Endothelial cell of hepatic sinusoid (primary cell): ENCODE results near the gene MON2.
"Not testable (repeated sequence)": the region's sequence is repeated elsewhere in the genome, so short reads cannot be mapped to it uniquely, and the experiment has no call there.

Experiments
- in situ Hi-C: cut with HindIII; loops from 2 replicates; pipeline ENCODE4 v1.10.0; 2017; ENCODE audit warnings: low sequenced_read_pairs

MON2 gene

DNA sequence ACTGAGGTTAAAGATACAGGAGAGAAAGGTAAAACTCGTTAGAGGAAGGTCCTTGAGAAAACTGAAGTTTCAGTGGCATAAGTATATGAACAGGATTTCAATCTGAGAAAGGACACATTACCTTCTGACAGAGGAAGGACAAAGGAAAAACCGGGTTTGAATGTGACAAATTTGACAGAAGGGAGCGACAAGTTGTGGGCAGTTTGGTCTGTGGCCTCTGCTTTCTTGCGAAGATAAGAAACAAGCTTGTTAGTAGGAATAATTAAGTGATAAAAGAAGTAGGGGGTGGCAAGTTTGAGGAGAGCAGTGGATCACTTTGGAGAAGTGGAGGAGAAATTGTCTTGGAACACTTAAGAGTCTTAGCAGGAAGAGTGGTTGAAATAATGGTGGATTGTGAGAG, 5.1 kb downstream of the MON2 start:
- in situ Hi-C loops, result no loop called here

DNA sequence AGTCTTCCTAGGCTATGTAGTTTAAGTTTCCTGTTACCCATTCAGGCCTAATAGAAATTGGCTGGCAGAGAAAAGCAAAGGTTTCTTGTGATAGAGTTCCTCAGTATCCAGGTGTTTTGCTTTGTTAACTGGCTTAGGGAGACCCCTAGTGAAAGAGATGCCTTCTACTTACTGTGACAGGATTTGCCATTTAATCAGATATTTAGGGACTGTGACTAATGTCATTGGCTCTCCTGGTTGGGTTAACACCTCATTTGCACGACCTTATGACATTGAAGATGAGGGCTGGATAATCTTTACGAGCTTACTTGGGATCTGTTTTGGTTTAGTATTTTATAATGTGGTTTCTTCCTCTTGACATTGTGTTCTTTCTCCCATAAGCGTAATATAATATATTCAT, 5.8 kb downstream of the MON2 start:
- in situ Hi-C loops, result no loop called here

DNA sequence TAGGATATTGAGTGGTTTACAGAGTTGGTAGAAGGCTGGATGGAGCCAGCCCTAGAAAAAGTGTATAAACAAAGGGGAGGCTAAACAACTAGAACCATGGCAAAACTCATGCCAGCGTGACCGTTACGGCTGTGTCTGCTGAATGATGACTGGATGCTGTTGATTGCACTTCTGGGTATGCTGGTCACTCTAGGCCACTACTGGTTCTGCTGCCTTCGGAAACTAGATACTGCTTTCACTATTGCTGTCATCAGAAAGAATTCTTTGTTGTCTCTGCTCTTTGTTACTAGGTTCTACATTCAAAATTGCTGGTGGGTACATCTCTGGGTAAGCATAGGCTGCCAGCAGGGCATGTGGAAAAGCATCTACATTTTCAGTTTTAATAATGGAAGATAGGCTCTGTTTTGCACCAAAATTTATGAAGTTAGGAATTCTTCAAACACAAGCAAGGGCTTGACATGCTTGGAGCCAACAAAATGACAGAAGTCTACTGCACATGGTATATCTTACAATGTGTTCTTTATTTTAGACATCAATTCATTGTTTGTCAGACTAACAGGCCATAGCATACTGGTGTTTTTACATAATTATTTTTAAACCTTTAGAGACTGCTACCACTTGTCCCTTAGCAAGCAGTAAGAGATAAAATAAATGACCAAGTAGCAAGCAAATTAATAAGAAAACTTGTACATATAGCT, 15.4 kb downstream of the MON2 start:
- in situ Hi-C loops, result no loop called here

DNA sequence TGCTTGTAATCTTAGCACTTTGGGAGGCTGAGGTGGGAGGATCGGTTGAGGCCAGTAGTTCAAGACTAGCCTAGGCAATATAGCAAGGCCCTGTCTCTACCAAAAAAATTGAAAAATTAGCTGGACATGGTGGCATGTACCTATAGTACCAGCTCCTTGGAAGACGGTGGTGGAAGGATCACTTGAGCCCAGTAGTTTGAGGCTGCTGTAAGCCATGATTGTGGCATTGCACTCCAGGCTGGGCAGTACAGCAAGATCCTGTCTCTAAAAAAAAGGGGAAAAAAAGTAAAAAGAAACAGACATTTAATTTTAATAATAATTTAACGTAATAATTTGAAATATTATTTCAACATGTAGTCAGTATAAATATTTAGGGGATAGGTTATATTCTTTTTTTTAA, 16.1 kb downstream of the MON2 start:
- in situ Hi-C loops, result no loop called here

DNA sequence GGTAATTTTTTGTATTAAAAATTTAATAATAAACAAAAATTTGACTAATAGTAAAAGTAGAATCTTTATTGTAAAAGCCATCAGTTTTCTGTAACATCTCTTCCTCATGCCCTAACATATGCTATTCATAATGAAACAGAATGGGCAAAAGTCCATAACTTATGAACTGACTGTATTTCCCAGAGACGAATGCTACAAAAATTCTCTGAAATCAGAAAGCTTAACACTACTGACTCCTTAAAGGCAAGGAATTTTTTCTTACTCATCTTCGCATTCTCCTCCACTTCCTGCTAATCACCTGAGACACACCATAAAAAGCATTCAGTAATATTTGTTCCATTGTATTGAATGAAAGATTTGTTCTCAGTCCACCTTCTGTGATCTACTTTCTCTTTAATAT, 17.6 kb downstream of the MON2 start:
- in situ Hi-C loops, result no loop called here

DNA sequence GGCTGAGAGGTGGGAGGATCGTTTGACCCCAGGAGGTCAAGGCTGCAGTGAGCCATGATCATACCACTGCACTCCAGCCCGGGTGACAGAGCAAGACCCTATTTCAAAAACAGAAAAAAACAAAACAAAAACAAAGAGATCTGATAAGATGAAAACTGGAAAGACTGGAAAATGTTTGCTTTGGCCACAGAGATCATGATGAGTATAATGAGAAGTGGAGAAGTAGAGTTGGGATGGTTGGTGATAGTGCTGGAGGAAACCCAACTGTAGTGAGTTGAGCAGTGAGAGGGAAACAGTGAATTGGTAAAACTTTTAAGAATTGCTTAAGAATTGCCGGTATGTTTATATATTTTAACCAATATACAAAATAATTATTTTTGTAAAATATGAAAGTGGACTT, 39.2 kb downstream of the MON2 start:
- in situ Hi-C loops, result no loop called here

DNA sequence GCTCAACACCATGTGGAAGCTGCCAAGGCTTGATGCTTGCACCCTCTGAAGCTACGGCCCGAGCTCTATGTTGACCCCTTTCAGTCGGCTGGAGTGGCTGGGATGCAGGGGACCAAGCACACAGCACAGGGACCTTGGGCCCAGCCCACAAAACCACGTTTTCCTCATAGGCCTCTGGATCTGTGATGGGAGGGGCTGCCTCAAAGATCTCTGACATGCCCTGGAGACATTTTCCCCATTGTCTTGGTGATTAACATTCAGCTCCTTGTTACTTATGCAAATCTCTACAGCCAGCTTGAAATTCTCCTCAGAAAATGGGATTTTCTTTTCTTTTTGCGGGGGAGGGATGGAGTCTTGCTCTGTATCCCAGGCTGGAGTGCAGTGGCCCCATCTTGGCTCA, 46.3 kb downstream of the MON2 start:
- in situ Hi-C loops, result no loop called here

DNA sequence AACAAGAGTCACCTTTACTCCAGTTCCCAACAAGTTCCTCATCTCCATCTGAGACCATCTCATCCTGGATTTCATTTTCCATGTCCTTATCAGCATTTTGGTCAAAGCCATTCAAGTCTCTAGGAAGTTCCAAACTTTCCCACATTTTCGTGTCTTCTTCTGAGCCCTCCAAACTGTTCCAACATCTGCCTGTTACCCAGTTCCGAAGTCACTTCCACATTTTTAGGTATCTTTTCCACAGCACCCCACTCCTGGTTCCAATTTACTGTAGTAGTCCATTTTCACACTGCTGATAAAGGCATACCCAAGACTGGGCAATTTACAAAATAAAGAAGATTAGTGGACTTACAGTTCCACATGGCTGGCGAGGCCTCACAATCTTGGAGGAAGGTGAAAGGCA, 47.5 kb downstream of the MON2 start:
- in situ Hi-C loops, result not testable (repeated sequence)

DNA sequence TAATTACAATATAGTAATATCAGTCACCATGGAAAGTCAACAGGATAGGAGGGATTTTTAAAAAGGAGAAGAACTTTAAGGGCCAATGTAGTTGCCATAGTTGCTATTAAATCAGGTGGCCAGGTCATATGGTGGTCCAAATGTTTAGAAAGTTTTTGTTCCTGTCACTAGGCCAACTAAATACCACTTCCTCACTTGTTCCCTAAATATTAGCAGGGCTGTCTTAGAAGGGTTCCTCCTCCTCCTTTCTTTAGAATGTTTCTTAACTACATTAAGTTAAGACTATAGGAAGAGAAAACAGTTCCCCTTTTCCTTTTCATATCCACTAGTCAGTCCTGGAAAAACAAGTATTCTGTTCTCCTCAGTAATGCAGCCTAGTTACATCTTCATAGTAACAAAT, 50.3 kb downstream of the MON2 start:
- in situ Hi-C loops, result no loop called here

DNA sequence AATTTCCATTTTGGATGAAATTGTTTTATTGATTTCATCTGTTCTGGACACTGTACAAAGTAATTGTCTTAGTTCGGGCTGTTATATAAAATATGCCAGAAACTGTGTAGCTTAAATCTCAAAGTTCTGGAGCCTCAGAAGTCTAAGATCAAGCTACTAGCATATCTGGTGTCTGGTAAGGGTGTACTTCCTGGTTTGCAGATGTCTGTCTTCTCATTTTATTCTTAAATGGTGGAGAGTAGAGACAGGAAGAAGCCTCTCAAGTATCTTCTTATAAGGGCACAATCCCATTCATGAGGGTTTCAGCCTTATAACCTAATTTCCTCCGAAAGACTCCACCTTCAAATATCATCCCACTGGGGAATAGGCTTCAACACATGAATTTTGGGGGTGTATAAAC, 51.3 kb downstream of the MON2 start:
- in situ Hi-C loops, result no loop called here

DNA sequence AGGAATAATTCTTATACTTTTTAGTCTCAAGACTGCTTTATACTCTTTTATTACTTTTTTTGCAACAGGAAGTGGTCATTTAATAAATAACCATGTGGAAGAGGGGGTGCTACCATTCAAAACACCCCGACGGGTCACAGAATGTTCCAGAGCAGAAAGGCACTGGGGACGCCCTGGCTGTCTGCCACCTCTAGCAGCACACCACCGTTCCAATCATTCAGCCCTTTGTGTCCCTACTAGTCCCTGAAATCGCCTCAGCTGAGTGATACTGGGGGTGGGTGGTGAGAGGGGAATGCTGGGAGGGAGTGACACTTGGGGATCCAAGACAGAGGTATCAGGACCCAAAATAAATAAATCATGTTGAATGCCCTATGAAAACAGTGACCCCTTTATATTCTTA, 52.4 kb downstream of the MON2 start:
- in situ Hi-C loops, result no loop called here

DNA sequence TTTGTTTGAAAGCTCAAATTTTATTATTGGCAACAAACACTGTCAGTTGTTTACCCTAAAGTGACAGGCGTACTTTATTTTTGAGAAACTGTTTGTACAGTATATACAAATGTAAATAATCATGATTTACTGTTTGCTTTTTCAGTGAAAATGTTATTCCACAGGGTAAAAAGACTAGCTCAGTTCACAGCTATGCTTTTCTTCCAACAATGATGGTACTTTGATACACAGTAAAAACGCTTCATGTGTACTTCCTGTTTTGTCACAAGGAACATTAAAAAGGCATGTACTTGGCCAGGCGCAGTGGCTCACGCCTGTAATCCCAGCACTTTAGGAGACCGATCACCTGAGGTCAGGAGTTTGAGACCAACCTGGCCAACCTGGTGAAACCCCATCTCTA, 53.7 kb downstream of the MON2 start:
- in situ Hi-C loops, result no loop called here

DNA sequence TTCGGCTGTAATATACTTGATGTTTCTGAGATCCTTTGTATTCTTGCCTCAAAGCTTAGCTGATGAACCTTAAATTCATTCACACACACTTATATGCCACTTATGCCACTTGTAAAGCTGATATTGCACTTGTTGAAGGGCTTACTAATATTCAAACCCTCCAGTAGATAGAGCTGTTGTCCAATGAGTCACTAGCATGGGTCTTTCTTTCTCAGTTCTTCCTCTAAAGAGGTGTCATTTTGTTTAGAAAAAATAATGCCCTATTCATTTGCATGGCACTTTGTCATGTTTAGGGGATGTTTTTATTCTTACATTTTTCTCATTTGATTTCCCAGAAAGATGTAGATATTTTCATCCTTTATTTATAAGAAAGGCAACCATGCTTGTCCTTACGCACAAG, 56.4 kb downstream of the MON2 start:
- in situ Hi-C loops, result no loop called here

DNA sequence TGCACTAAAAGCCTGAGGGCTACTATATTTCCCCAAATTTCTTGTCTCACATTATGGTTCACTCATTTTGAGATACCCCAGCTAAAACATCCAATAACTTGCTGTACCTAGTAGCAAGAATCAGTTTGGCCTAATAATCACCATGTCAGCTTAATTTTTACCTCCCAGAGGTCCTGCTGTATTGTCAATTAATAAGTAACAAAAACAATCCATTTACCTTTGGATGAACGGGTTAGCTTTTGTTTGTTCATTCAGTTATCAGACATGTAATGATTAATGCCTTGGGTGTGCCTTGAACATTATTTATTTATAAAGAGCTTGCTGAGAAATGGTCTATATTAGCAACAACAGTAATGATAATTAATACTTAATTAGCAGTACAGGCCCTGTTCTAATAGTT, 57.0 kb downstream of the MON2 start:
- in situ Hi-C loops, result no loop called here

DNA sequence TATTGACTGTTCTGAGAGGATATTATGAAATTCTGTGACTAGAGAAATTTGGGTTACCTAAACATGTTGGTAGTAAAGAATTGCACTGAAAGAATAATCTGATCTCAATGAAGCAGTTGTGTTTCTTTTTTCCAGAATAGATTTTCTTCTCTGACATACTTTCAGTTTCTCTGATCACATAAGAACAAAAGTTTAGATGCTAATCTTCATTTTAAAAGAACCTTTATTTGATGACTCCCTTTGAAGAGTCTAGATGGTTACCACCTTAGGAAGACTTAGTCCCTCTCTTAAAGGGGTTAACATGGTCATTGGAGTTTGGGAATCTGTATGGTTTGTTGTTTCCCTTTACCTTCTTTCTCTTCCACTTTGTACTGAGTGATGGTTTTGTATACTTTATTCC, 58.6 kb downstream of the MON2 start:
- in situ Hi-C loops, result no loop called here

DNA sequence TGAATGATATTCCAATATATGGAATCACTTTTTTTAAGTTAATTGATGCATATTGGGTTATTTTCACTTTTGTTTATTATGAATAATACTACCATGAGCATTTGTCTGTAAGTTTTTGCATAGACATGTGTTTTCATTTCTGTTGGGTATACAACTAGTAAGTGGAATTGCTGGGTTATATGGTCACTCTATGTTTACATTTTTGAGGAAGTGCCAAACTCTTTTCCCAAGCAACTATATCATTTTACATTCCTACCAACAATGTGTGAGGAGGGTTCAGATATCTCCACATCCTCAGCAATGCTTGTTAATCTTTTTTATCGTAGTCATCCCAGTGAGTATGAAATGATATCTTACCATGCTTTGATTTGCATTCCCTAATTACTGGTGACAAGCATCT, 64.0 kb downstream of the MON2 start:
- in situ Hi-C loops, result no loop called here

DNA sequence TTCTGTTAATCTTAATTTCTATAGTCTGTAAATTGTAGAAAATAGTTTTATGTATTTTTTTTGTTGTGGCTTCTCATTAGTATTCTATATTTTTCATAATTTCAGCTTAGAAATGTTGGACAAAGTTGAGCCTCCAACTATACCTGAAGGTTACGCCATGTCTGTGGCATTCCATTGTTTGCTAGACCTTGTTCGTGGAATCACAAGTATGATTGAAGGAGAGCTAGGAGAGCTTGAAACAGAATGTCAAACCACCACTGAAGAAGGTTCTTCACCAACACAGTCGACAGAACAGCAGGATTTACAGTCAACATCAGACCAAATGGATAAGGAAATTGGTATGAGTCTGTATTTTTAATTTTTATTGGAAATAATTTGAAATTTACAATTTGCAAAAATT, 65.7 kb downstream of the MON2 start:
- in situ Hi-C loops, result no loop called here

DNA sequence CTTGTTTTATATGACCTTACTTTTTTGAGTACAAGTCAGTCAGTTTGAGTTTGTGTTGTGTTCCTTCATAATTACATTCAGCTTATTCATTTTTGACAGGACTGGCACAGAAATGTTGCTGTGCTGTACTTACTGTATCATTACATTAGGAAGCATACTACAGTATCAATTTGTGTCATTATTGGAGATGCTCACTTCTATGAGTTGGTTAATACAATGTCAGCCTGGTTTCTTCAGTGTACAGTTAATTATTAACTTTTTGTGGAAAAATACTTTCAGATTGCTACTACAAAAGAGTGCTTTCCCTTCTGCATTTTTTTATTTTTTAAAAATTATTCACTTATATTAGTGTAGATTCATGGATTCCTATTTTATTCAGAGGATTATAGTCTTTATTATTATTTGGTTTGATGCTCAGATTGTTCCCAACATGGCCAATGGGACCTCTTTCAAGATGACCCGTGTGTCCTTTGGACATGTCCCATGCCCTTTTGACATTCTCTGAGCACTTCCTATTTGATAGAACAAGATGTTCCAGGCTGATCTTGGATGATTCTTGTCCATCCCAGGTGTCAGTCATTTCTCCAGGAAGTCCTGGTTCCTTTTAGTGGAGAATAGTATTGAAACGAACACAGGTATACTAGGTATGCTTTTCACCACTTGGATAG, 66.6 kb downstream of the MON2 start:
- in situ Hi-C loops, result no loop called here

DNA sequence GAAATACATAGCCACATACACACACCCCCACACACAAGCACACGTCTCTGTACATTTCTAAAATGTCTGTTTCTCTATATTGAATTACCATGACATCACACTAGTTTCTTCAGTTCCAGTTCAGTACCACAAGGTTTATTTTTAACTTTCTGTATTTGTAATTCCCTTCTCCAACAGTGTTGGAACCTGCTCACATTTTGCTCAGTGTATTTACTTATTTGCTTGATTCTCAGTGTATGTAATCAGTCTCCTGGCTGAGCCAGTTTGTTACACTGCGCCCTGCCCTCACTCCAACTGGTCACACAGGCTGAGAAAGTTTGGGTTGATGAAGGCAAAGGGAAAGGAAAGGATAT, 67.1 kb downstream of the MON2 start:
- in situ Hi-C loops, result no loop called here

DNA sequence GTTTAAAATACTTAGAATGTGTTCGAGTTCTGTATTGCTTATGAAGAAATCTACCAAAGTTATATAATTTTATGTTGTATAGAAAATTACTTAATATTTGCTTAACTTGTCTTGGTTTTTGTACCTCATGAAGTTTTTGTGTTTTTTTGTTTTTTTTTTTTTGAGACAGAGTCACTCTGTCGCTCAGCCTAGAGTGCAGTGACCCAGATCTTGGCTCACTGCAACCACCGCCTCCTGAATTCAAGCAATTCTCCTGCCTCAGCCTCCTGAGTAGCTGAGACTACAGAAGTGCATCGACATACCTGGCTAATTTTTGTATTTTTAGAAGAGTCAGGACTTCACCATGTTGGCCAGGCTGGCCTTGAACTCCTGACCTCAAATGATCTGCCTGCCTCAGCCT, 69.9 kb downstream of the MON2 start:
- in situ Hi-C loops, result no loop called here

DNA sequence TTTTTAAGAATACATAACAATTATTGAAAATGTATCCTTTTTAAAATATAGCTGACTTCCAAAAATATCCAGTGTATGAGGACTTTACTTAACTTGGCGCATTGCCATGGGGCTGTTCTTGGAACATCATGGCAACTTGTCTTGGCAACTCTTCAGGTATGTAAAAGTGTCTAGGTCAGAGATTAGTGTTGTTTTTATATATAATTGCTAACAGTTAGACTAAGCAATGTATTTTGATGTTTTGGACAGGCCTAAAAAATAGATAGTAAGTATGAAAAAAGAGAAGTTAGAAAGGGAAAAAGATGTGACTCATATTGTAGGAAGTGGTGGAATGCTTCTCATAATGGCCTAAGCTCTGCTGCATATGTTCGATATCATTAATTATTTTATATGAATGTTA, 70.9 kb downstream of the MON2 start:
- in situ Hi-C loops, result no loop called here

DNA sequence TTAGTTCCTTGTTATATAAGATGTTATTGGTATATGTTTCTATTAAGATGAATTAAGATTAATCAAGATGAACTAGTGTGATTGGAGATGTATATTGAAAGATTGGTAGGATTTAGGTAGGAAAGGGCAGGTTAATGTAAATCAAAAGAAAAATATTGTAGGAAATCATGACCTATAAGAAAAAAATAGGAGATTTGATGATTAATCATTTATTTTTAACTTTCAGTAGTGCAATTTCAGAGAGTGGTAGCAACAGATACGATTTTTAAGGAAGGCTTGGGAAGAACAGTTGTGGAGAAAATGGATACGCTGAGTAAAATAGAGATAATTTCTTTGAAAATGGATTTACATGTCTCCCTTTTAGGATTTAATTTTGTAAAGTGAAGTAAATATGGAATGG, 73.7 kb downstream of the MON2 start:
- in situ Hi-C loops, result no loop called here

DNA sequence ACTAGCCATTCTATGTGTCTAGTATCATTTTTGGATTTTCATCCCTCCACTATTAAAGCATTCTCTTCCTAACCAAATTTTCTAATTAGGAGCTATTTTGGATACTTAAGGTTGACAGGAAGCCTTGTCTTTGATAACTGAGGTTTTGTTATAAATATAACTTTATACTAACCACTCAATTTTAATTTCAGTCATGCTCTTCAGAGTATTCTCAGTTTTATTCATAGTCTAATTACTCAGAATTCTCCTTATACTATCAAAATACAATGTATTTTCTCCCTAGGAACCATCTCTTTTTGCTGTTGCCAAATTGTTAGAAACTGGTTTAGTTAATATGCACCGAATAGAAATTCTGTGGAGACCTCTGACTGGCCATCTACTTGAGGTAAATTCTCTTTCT, 76.2 kb downstream of the MON2 start:
- in situ Hi-C loops, result no loop called here
